ENCODE results near the gene TKT. TPM values are rescaled to one million over a fixed set of nuclear protein-coding genes. Genes with fewer than 3 reads are reported as not detected.

Gene TKT
- total RNA-seq, 3 donors from 2014 or later (not counting 1 experiment from before 2014, with no cell fraction given) = 82.9 to 126 (median 107) TPM

- DNase-seq = no peak
- TF ChIP-seq CTCF (IDR thresholded peaks at IDR 0.05) = no peak
- Histone ChIP-seq H3K27ac (ENCODE audit: low read length) (no peak overlapping the region), H3K27me3 (ENCODE audit: control insufficient read depth, insufficient read depth, low read length) (no peaks in the 10 kb centered on the region), H3K36me3 (ENCODE audit: control insufficient read depth, insufficient read depth, low read length) (peaks cover 27% of the 10 kb centered on the region), H3K4me3 (ENCODE audit: low read length) (no peak overlapping the region), H3K9me3 (ENCODE audit: control insufficient read depth, insufficient read depth, low read length) (no peaks in the 10 kb centered on the region), H3K4me1 (ENCODE audit: control insufficient read depth, insufficient read depth, low read length) (peaks cover 25% of the 10 kb centered on the region)
- H3K36me3 Mint-ChIP-seq = peaks cover 7% of the 10 kb centered on the region
- peak in 1 of 3 donors; percentile 18 for ATAC-seq
- H3K4me1 Mint-ChIP-seq = peaks cover 15 to 28% of the 10 kb centered on the region in 2 donors
- H3K4me3 Mint-ChIP-seq = no peak overlapping the region
- H3K27me3 Mint-ChIP-seq (ENCODE audit: low read depth in 2 of 2) = peaks cover 0 to 3% of the 10 kb centered on the region in 2 donors
- H3K27ac Mint-ChIP-seq = no peak overlapping the region
- intact Hi-C loops (cut with micrococcal nuclease) = loop anchor here (5.0 kb wide), 1 partner anchor 32 kb away; the partner anchor contains the start of gene PRKCD
- 90% methylated on average over 14 of the region's 14 CpGs for WGBS (ENCODE audit: insufficient coverage)
- H3K9me3 Mint-ChIP-seq = no peaks in the 10 kb centered on the region
Observed at GRCh38 chr3:53194210-53195065, 61.4 kb downstream of the TKT start.

GRCh38 chr3:53193466-53194209 is 62.2 kb downstream of the TKT start:
- no peak overlapping the region for H3K4me3 Mint-ChIP-seq
- H3K4me1 Mint-ChIP-seq = peaks cover 15 to 28% of the 10 kb centered on the region in 2 donors
- ATAC-seq (no peak), DNase-seq (no peak)
- H3K27ac Mint-ChIP-seq = peak overlapping the region; percentile 81 to 91
- no peak for TF ChIP-seq CTCF (IDR thresholded peaks at IDR 0.05)
- intact Hi-C loops (cut with micrococcal nuclease) = no loop called here
- peaks cover 34% of the 10 kb centered on the region for H3K36me3 ChIP-seq (ENCODE audit: control insufficient read depth, insufficient read depth, low read length)
- H3K27me3 ChIP-seq (ENCODE audit: control insufficient read depth, insufficient read depth, low read length) = no peaks in the 10 kb centered on the region
- H3K27me3 Mint-ChIP-seq (ENCODE audit: low read depth in 2 of 2) = peaks cover 0 to 3% of the 10 kb centered on the region in 2 donors
- H3K9me3 Mint-ChIP-seq = no peaks in the 10 kb centered on the region
- 98% methylated on average over 11 of the region's 11 CpGs for WGBS (ENCODE audit: insufficient coverage)
- peaks cover 25% of the 10 kb centered on the region for H3K4me1 ChIP-seq (ENCODE audit: control insufficient read depth, insufficient read depth, low read length)
- H3K4me3 ChIP-seq (ENCODE audit: low read length) = no peak overlapping the region
- H3K27ac ChIP-seq (ENCODE audit: low read length) = no peak overlapping the region
- no peaks in the 10 kb centered on the region for H3K9me3 ChIP-seq (ENCODE audit: control insufficient read depth, insufficient read depth, low read length)
- H3K36me3 Mint-ChIP-seq = peaks cover 7% of the 10 kb centered on the region

- Mint-ChIP-seq H3K4me1 (peaks cover 15 to 28% of the 10 kb centered on the region in 2 donors), H3K9me3 (no peaks in the 10 kb centered on the region), H3K27me3 (ENCODE audit: low read depth in 2 of 2) (peaks cover 0 to 3% of the 10 kb centered on the region in 2 donors), H3K36me3 (peaks cover 7% of the 10 kb centered on the region), H3K27ac (peak overlapping the region; percentile 81 to 91), H3K4me3 (peak overlapping the region; percentile 65)
- Histone ChIP-seq H3K4me1 (ENCODE audit: control insufficient read depth, insufficient read depth, low read length) (peaks cover 25% of the 10 kb centered on the region), H3K4me3 (ENCODE audit: low read length) (no peak overlapping the region), H3K27me3 (ENCODE audit: control insufficient read depth, insufficient read depth, low read length) (no peaks in the 10 kb centered on the region), H3K9me3 (ENCODE audit: control insufficient read depth, insufficient read depth, low read length) (no peaks in the 10 kb centered on the region), H3K36me3 (ENCODE audit: control insufficient read depth, insufficient read depth, low read length) (peaks cover 41% of the 10 kb centered on the region), H3K27ac (ENCODE audit: low read length) (peak overlapping the region; percentile 49)
- WGBS (ENCODE audit: insufficient coverage) = 62% methylated on average over 3 of the region's 3 CpGs
- ATAC-seq (peak in 1 of 3 donors; percentile 28), DNase-seq (no peak)
- intact Hi-C loops (cut with micrococcal nuclease) = no loop called here
- no peak for TF ChIP-seq CTCF (IDR thresholded peaks at IDR 0.05)
Observed at GRCh38 chr3:53192608-53193007, 63.2 kb downstream of the TKT start.
